ENCODE results near the gene ASH1L. TPM values are rescaled to one million over a fixed set of nuclear protein-coding genes. Genes with fewer than 3 reads are reported as not detected.
"Not testable (repeated sequence)": the region's sequence is repeated elsewhere in the genome, so short reads cannot be mapped to it uniquely, and the experiment has no call there.

The ASH1L gene
- total RNA-seq, 3 donors from 2014 or later = 83.2 to 103 (median 85.6) TPM

GRCh38 chr1:155437405-155437804, 125.2 kb downstream of the ASH1L start:
- intact Hi-C loops (cut with DNase I; ENCODE audit: low total_unique reads) = no loop called here
- Histone ChIP-seq H3K36me3 (peaks cover 4% of the 10 kb centered on the region), H3K9me3 (no peaks in the 10 kb centered on the region), H3K4me1 (no peaks in the 10 kb centered on the region), H3K27me3 (no peaks in the 10 kb centered on the region), H3K27ac (no peak overlapping the region), H3K4me3 (no peak overlapping the region)
- DNase-seq (ENCODE audit: low spot score in 2 of 2) = no peak
- TF ChIP-seq POLR2AphosphoS5 (IDR thresholded peaks at IDR 0.05) (no peak), POLR2A (IDR thresholded peaks at IDR 0.05) (no peak), CTCF (IDR thresholded peaks at IDR 0.05) (no peak)

- H3K9me3 ChIP-seq; DNase-seq (ENCODE audit: low spot score in 2 of 2); intact Hi-C loops (cut with DNase I; ENCODE audit: low total_unique reads): not testable (repeated sequence)
Observed at GRCh38 chr1:155433831-155434389, 128.7 kb downstream of the ASH1L start.

GRCh38 chr1:155433128-155433830, 129.3 kb downstream of the ASH1L start:
- H3K4me3 ChIP-seq; H3K4me1 ChIP-seq; H3K27ac ChIP-seq; DNase-seq (ENCODE audit: low spot score in 2 of 2); H3K9me3 ChIP-seq; intact Hi-C loops (cut with DNase I; ENCODE audit: low total_unique reads); H3K27me3 ChIP-seq; H3K36me3 ChIP-seq: not testable (repeated sequence)

More at GRCh38 chr1:155433831-155434389, 128.7 kb downstream of the ASH1L start:
- not testable (repeated sequence) for H3K27me3 ChIP-seq, H3K4me1 ChIP-seq, H3K36me3 ChIP-seq, H3K4me3 ChIP-seq, H3K27ac ChIP-seq

GRCh38 chr1:155424091-155424490, 138.5 kb downstream of the ASH1L start:
- Histone ChIP-seq H3K9me3 (no peaks in the 10 kb centered on the region), H3K27me3 (no peaks in the 10 kb centered on the region), H3K4me3 (no peak overlapping the region), H3K27ac (no peak overlapping the region), H3K36me3 (no peaks in the 10 kb centered on the region), H3K4me1 (no peaks in the 10 kb centered on the region)
- intact Hi-C loops (cut with DNase I; ENCODE audit: low total_unique reads) = no loop called here
- no peak for DNase-seq (ENCODE audit: low spot score in 2 of 2)
- TF ChIP-seq POLR2AphosphoS5 (IDR thresholded peaks at IDR 0.05) = no peak
- TF ChIP-seq CTCF (IDR thresholded peaks at IDR 0.05) = no peak
- no peak for TF ChIP-seq POLR2A (IDR thresholded peaks at IDR 0.05)

- intact Hi-C loops (cut with DNase I; ENCODE audit: low total_unique reads) = no loop called here
- no peak overlapping the region for H3K27ac ChIP-seq
- no peaks in the 10 kb centered on the region for H3K36me3 ChIP-seq
- DNase-seq (ENCODE audit: low spot score in 2 of 2) = no peak
- H3K9me3 ChIP-seq = no peaks in the 10 kb centered on the region
- H3K27me3 ChIP-seq = no peaks in the 10 kb centered on the region
- no peaks in the 10 kb centered on the region for H3K4me1 ChIP-seq
- no peak overlapping the region for H3K4me3 ChIP-seq
- TF ChIP-seq POLR2AphosphoS5 (IDR thresholded peaks at IDR 0.05) = no peak
- TF ChIP-seq POLR2A (IDR thresholded peaks at IDR 0.05) = no peak
- TF ChIP-seq CTCF (IDR thresholded peaks at IDR 0.05) = no peak
Observed at GRCh38 chr1:155420788-155421187, 141.8 kb downstream of the ASH1L start.

- not testable (repeated sequence) for DNase-seq (ENCODE audit: low spot score in 2 of 2); H3K9me3 ChIP-seq; H3K27ac ChIP-seq; H3K4me1 ChIP-seq; H3K27me3 ChIP-seq; H3K4me3 ChIP-seq; H3K36me3 ChIP-seq
- intact Hi-C loops (cut with DNase I; ENCODE audit: low total_unique reads) = loop anchor here (5.0 kb wide), 1 partner anchor 685 kb away; no protein-coding TSS in a partner anchor
Observed at GRCh38 chr1:155411840-155412239, 150.8 kb downstream of the ASH1L start.

All from breast epithelium (tissue), 4 donors.